Calu3 (cell line): ENCODE results near the gene XPO1. TPM values are rescaled to one million over a fixed set of nuclear protein-coding genes. Genes with fewer than 3 reads are reported as not detected.
"Not testable (repeated sequence)": the region's sequence is repeated elsewhere in the genome, so short reads cannot be mapped to it uniquely, and the experiment has no call there.

ENCODE experiments used
- BruUV-seq: library from RNA; stranded (reverse); fragments of 400-500 nt; replicated peaks from 2 replicates; lab custom pipeline; 2021; lab: Mats Ljungman, UMichigan
- CTCF ChIA-PET: fragments of 300-600 bp; sonication (Branson Sonifier 250); formaldehyde crosslinking; loops from one replicate; lab custom pipeline; 2022; ENCODE audit warnings: antibody characterized with exemption; lab: Charles Lee
- DNase-seq: peaks from one replicate; pipeline ENCODE4 v3.0.0; 2022
- H3K27ac Mint-ChIP-seq: one replicate; pipeline ENCODE4 v1.8.0; 2022; ENCODE audit warnings: mixed read lengths; ENCODE audit not compliant: unreplicated experiment
- H3K27me3 Mint-ChIP-seq: one replicate; pipeline ENCODE4 v1.8.0; 2022; ENCODE audit warnings: mixed read lengths; ENCODE audit not compliant: unreplicated experiment
- H3K36me3 Mint-ChIP-seq: one replicate; pipeline ENCODE4 v1.8.0; 2022; ENCODE audit warnings: mild to moderate bottlenecking, moderate library complexity, mixed read lengths; ENCODE audit not compliant: insufficient read depth, unreplicated experiment
- H3K4me1 Mint-ChIP-seq: one replicate; pipeline ENCODE4 v1.8.0; 2022; ENCODE audit warnings: mild to moderate bottlenecking, low read depth, mixed read lengths; ENCODE audit not compliant: unreplicated experiment
- H3K4me3 Mint-ChIP-seq: one replicate; pipeline ENCODE4 v1.8.0; 2022; ENCODE audit warnings: mild to moderate bottlenecking, low read depth, moderate library complexity, mixed read lengths; ENCODE audit not compliant: unreplicated experiment
- H3K9me3 Mint-ChIP-seq: one replicate; pipeline ENCODE4 v1.8.0; 2022; ENCODE audit warnings: low read depth, mixed read lengths; ENCODE audit not compliant: unreplicated experiment
- intact Hi-C: fragments of 100-400 bp; cut with micrococcal nuclease; formaldehyde crosslinking; loops from one replicate; pipeline ENCODE4 v1.10.0; 2022; ENCODE audit not compliant: unreplicated experiment
- total RNA-seq: library from RNA; stranded (reverse); gene quantifications from 2 replicates; pipeline ENCODE4 v1.2.3, GENCODE V29; 2022
- TF ChIP-seq, protein P1 (sequence below): fragments of 200-600 bp; IDR thresholded peaks from one replicate; pipeline ENCODE4 v1.8.0; 2022; ENCODE audit warnings: antibody characterized with exemption; ENCODE audit not compliant: unreplicated experiment

XPO1 gene
- total RNA-seq, 1 experiment from 2014 or later: 214 TPM

DNA sequence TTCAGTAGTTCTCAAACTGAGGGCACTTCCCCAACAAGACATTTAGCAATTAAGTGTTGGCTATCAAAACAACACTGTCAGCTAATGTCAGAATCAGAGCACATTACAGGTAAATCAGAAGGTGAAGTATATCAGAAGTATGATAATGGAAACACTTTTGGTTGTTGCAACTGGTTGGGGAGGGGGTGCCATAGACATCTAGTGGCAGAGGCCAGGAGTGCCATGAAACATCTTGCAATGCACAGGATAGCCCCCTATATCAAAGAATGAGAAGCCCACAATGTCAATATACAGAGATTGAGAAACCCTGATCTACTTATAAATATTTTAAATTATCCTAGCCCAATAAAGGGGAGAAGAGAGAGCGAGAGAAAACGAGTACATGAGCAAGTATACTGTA, 4.9 kb upstream of the XPO1 start:
- TF ChIP-seq, protein P1, sequence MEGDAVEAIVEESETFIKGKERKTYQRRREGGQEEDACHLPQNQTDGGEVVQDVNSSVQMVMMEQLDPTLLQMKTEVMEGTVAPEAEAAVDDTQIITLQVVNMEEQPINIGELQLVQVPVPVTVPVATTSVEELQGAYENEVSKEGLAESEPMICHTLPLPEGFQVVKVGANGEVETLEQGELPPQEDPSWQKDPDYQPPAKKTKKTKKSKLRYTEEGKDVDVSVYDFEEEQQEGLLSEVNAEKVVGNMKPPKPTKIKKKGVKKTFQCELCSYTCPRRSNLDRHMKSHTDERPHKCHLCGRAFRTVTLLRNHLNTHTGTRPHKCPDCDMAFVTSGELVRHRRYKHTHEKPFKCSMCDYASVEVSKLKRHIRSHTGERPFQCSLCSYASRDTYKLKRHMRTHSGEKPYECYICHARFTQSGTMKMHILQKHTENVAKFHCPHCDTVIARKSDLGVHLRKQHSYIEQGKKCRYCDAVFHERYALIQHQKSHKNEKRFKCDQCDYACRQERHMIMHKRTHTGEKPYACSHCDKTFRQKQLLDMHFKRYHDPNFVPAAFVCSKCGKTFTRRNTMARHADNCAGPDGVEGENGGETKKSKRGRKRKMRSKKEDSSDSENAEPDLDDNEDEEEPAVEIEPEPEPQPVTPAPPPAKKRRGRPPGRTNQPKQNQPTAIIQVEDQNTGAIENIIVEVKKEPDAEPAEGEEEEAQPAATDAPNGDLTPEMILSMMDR: no peak
- CTCF ChIA-PET: interaction anchor here (0.6 kb wide), 1 partner anchor 29 kb away, joined by 3 read pairs; no protein-coding TSS in a partner anchor

DNA sequence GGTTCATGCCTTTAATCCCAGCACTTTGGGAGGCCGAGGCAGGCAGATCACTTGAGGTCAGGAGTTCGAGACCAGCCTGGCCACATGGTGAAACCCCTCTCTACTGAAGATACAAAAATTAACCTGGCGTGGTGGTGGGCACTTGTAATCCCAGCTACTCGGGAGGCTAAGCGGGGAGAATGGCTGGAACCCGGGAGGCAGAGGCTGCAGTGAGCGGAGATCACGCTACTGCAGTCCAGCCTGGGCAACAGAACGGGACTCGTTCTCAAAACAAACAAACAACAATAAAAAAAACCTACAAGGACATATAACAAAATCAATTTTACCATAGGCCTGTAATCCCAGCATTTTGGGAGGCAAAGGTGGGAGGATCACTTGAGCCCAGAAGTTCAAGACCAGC, 2.0 kb upstream of the XPO1 start:
- not testable (repeated sequence) for H3K9me3 Mint-ChIP-seq

More for the DNA sequence above, 4.9 kb upstream of the XPO1 start:
- BruUV-seq: no TSS peak
- no peak for DNase-seq
- no peak overlapping the region for H3K27ac Mint-ChIP-seq
- no peak overlapping the region for H3K4me3 Mint-ChIP-seq
- no peaks in the 10 kb centered on the region for H3K27me3 Mint-ChIP-seq
- peaks cover 14% of the 10 kb centered on the region for H3K36me3 Mint-ChIP-seq
- H3K4me1 Mint-ChIP-seq: peaks cover 8% of the 10 kb centered on the region
- intact Hi-C loops: no loop called here
- H3K9me3 Mint-ChIP-seq: no peaks in the 10 kb centered on the region

DNA sequence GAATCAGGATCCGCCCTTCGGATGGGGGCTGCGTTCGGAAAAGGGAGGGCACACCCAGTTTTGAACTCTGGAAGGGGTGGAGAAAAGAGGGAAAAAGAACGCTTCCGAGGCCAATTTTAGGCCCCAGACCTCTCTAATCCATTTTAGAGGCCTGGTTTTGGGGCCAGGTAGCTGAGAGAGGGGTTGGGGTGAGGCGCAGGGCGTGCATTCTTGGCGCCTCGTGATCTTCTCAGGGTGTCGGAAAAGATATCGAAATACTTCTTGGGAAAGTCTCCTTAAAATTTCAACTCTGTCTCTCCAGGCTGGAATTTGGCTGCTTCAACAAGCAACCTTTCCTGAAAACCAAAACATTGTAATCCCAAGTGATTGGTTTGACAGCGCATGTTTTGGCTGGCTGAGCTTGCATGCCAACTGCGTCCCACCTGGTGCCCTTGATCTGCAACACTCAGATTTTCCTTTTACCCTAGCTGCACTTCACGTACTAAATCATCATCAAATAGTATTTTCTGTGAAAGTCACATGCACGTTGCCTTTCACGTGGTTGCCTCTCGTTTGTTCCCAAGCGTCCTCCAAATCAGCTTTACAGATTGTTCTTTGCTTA, 864 bp upstream of the XPO1 start:
- CTCF ChIA-PET: interaction anchor here (1.3 kb wide), 1 partner anchor 119 kb away, joined by 4 read pairs; no protein-coding TSS in a partner anchor
- peaks cover 8% of the 10 kb centered on the region for H3K4me1 Mint-ChIP-seq
- H3K9me3 Mint-ChIP-seq: no peaks in the 10 kb centered on the region
- H3K36me3 Mint-ChIP-seq: peaks cover 54% of the 10 kb centered on the region
- H3K4me3 Mint-ChIP-seq: peak overlapping the region; percentile 86
- H3K27ac Mint-ChIP-seq: peak overlapping the region; percentile 98
- intact Hi-C loops: loop anchor here (5.0 kb wide), 2 partner anchors 93 to 313 kb away; partner anchors contain the start of gene FAM161A
- TSS peak; percentile 79 for BruUV-seq
- peak; percentile 17 for DNase-seq
- TF ChIP-seq, protein P1: no peak
- H3K27me3 Mint-ChIP-seq: no peaks in the 10 kb centered on the region

More for the DNA sequence above, 2.0 kb upstream of the XPO1 start:
- H3K4me3 Mint-ChIP-seq, CTCF ChIA-PET, intact Hi-C loops, DNase-seq, BruUV-seq, H3K27me3 Mint-ChIP-seq, H3K27ac Mint-ChIP-seq, H3K4me1 Mint-ChIP-seq: not testable (repeated sequence)
- peaks cover 43% of the 10 kb centered on the region for H3K36me3 Mint-ChIP-seq

DNA sequence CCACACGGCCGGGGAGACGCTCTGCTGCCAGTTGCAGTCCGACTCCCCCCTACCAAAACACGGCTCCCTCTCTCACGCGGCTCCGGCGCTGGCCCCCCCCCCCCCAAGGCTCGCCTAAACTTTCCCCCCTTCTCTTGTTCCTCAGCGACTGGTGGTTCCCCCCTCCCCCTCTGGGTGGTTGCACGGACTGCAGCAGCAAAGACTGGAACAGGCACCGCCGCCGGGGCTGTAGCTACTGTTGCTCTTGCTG, 281 bp downstream of the XPO1 start:
- BruUV-seq: no TSS peak
- Mint-ChIP-seq H3K9me3 (no peaks in the 10 kb centered on the region), H3K36me3 (peaks cover 54% of the 10 kb centered on the region), H3K4me3 (peak overlapping the region; percentile 86), H3K27ac (peak overlapping the region; percentile 98), H3K27me3 (no peaks in the 10 kb centered on the region), H3K4me1 (peaks cover 8% of the 10 kb centered on the region)
- DNase-seq: no peak
- CTCF ChIA-PET: interaction anchor here (0.6 to 1.3 kb wide), 3 partner anchors 42 to 1598 kb away, joined by 3 to 4 read pairs (median 4); no protein-coding TSS in a partner anchor
- TF ChIP-seq, protein P1: no peak
- intact Hi-C loops: loop anchor here (1.0 to 5.0 kb wide), 3 partner anchors 94 to 314 kb away; partner anchors contain the start of gene FAM161A
